Right lobe of liver (tissue), 4 donors: ENCODE data around the gene PIGV.

ENCODE experiments used
- CTCF ChIP-seq, 4 donors: fragments of 200-600 bp in 3 of 4; fragments of 450-650 bp in 1 of 4; IDR thresholded peaks; one replicate each; pipeline versions ENCODE4 v1.5.1 to v1.8.0; 2016 to 2022; ENCODE audit warnings: antibody characterized with exemption in 4 of 4, mild to moderate bottlenecking in 2 of 4
- POLR2A ChIP-seq: fragments of 450-650 bp; IDR thresholded peaks from one replicate; pipeline ENCODE4 v1.6.1; 2017; ENCODE audit warnings: antibody characterized with exemption, mild to moderate bottlenecking
- donor health status: DM: no; HTN: no; CAD: no.
- donor health status: DM: no; HTN: no; CAD: no.
- donor health status: DM: no; HTN: yes; CAD: no.

GRCh38 chr1:26752519-26752918, 35.2 kb upstream of the PIGV start:
- no peak for TF ChIP-seq CTCF (IDR thresholded peaks at IDR 0.05)
- no peak for TF ChIP-seq POLR2A
